Measurements from ENCODE around the gene COMMD4. TPM values are rescaled to one million over a fixed set of nuclear protein-coding genes. Genes with fewer than 3 reads are reported as not detected.
A peak's percentile ranks its signal among the peaks of the same experiment; 100 is the strongest.
"Not testable (repeated sequence)": the region's sequence is repeated elsewhere in the genome, so short reads cannot be mapped to it uniquely, and the experiment has no call there.

The COMMD4 gene
- total RNA-seq, result 61.7 and 74.7 TPM in 2 replicates

DNA sequence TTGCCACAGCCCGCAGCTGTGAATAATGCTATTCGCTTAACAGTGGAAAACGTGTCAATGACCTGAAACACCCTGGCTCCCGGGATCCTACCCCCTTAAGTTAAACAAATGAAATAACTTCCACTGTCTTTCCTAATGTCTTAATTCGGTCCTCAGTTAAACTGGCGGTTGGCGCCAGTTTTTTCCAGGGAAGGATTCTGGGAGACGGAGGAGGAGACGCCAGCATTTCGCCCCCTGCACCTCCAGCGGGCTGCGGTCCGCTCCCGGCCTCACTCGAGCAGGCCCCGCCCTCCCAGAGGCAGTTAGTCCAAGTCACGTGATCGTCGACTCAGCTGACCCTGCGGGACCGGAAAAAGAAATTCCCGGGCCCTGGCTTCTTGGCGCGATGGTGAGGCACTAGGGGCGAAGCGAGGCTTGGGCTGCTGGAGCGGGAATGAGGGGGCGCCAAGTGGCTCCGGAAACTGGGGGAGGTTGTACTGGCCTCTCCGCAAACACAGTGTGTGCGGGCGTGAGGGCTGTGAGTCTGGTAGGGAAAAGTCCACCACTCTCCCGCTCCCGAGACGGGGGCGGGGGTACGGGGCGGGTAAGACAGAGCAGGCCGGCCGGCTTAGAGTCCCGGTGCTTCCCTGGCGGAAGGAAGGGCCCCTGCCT is at the start of gene COMMD4:
TSS of gene COMMD4 (plus strand) at position 359 of the 651 bp plus-strand sequence. CDS start at position 386, 27 bp downstream.
- TF ChIP-seq, protein P1, sequence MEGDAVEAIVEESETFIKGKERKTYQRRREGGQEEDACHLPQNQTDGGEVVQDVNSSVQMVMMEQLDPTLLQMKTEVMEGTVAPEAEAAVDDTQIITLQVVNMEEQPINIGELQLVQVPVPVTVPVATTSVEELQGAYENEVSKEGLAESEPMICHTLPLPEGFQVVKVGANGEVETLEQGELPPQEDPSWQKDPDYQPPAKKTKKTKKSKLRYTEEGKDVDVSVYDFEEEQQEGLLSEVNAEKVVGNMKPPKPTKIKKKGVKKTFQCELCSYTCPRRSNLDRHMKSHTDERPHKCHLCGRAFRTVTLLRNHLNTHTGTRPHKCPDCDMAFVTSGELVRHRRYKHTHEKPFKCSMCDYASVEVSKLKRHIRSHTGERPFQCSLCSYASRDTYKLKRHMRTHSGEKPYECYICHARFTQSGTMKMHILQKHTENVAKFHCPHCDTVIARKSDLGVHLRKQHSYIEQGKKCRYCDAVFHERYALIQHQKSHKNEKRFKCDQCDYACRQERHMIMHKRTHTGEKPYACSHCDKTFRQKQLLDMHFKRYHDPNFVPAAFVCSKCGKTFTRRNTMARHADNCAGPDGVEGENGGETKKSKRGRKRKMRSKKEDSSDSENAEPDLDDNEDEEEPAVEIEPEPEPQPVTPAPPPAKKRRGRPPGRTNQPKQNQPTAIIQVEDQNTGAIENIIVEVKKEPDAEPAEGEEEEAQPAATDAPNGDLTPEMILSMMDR (IDR thresholded peaks at IDR 0.05; ENCODE audit: insufficient read depth, low read depth, low read length), result no peak
- peak within 1 kb of the TSS; percentile 90 for H3K4me3 ChIP-seq (ENCODE audit: low read depth, low read length)
- peak; percentile 96 for DNase-seq (ENCODE audit: low read depth)

DNA sequence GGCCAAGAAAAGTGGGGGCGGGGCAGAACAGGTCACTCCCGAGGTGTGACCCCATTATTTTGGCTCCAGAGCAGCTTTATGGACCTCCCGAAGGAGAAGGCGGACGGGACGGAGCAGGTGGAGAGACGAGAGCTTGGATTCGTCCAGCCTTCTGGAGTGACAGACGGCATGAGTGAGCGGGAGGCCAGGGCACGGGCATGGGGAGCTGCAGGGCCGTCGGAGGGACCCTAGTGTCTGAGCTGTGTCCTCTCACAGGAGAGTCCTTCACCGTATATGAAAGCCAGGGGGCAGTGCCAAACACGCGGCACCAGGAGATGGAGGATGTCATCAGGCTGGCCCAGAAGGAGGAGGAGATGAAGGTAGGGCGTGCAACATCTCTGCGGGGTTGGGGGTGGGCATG is 42.2 kb upstream of the COMMD4 start:
- not testable (repeated sequence) for H3K4me3 ChIP-seq (ENCODE audit: low read depth, low read length); DNase-seq (ENCODE audit: low read depth)

DNA sequence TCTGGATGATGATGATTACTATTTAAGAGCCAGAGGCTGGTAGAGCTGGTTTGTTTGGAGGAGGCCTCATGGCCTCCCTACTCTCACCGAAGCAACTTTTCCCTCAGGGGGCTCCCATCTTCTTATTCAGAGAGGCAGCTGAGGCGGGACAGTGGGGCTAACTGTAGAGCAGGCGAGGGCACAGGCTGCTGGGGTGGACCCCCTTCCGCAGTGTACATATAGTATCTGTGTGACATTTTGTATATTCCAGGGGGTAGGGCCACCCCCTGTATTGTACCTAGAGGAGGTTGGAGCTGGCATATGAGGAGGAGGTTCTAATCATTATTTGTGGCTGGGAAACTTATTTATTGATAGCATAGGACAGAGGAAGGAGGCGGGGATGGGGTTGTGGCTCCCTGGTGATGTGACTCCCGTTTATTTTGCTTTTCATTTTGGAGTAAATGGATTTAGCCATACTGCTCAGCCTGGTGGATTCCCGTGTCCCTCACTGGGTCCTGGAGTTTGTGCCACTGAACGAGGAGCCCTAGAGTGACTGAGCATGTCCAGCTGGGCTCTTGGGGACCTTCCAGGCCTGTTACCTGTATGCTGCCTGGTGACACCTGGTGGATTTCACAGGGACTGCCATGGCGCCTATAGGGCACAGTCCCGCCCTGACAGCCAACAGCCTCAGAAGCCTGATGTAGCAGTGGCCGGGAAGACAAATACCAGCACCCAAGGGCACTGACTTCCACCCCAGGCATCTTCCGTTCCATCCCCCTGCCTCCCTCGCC is 37.1 kb upstream of the COMMD4 start:
- DNase-seq (ENCODE audit: low read depth); H3K4me3 ChIP-seq (ENCODE audit: low read depth, low read length): not testable (repeated sequence)

DNA sequence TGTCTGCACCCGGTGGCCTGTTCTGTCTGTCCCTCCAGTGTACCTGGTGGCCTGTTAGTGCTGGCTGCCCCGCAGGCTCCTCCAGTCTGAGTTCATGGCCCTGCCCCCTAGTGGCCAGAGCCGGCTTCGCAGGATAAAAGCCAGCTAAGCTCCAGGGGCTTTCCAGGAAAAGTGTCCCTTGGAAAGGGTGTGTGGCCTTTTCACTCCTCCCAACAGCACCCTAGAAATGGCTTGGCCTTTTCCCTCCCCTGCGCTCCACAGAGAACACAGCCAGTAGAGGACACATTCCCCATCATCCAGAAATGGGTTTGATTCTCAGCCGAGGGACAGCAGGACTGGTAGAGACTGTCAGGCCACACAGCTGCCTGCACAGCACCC is 36.6 kb upstream of the COMMD4 start:
- not testable (repeated sequence) for DNase-seq (ENCODE audit: low read depth)
- TF ChIP-seq, protein P1 (IDR thresholded peaks at IDR 0.05; ENCODE audit: insufficient read depth, low read depth, low read length), result peak; percentile 39

DNA sequence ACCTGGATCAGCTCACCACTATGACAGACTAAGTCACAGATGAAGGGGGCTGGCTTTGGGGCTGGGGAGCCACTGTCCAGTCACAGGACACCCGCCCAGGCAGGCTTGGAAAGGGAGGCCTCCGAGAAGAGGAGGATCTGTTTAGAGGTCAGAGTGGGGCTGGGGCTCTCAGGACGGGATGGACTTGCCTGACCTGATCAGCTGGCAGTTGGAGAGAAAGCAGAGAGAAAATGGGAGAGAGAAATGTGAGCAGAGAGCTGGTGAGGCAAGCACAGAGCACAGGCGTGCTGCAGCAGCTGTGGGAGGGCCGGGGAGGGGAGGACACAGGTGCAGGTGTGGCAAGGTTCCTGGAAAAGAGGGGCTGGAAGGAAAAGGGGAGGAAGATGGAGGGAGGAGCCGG is 35.8 kb upstream of the COMMD4 start:
- not testable (repeated sequence) for DNase-seq (ENCODE audit: low read depth)

More for the DNA sequence above, 36.6 kb upstream of the COMMD4 start:
- not testable (repeated sequence) for H3K4me3 ChIP-seq (ENCODE audit: low read depth, low read length)

DNA sequence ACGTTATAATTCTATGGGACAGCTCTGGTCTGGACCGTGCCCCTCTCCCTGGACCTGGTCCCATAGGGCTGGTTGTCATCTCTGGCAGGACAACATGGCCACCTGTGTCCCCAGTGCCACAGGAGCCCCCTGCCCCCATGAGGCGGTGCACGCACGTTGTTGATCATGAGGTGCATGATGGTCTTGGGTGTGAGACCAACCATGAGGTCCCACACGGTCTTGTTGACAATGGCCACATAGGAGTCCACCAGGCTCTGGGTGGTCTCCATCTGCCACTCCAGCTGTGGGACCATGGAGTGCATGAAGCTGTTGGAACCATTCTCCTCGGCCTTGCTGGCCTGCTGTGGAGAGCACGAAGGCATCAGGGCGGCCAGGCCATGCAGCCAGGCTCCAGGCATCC is 33.5 kb upstream of the COMMD4 start:
- H3K4me3 ChIP-seq (ENCODE audit: low read depth, low read length), result no peak overlapping the region
- DNase-seq (ENCODE audit: low read depth), result no peak
- TF ChIP-seq, protein P1 (IDR thresholded peaks at IDR 0.05; ENCODE audit: insufficient read depth, low read depth, low read length), result no peak

More for the DNA sequence above, 35.8 kb upstream of the COMMD4 start:
- not testable (repeated sequence) for H3K4me3 ChIP-seq (ENCODE audit: low read depth, low read length)

DNA sequence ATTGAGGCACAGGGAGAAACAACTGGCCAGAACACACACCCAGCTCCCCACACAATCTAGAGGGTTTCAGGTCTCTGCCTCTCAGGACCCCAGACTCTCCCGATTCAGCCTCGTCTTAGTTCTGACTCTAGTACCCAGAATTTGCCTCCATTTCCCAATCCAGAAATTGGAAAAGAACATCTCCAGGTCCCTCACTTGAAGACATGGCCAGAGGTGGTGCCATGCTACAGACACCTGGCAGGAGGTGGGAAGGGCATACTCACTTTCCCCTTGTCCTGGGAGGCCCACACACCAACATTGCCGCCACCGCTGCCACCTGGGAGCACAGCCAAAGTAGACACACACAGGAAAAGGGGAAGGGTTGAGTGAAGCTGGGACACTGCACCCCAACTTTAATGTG is 33.1 kb upstream of the COMMD4 start:
- DNase-seq (ENCODE audit: low read depth); H3K4me3 ChIP-seq (ENCODE audit: low read depth, low read length): not testable (repeated sequence)

DNA sequence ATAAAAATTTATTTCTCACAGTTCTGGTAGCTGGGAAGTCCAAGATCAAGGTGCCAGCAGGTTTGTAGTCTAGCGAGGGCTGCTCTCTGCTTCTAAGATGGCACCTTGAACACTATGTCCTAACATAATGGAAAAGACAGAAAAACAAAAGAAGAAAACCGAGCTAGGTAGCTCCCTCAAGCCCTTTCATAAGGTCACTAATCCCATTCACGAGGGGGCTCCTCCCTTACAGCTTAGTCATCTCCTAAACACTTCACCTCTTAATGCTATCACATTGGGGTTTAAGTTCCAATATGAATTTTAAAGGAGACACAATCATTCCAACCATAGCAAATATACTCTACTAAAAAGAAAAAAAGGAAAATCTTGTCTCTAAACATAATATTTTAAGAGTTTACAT is 29.7 kb upstream of the COMMD4 start:
- no peak for DNase-seq (ENCODE audit: low read depth)

More for the DNA sequence above, 29.7 kb upstream of the COMMD4 start:
- TF ChIP-seq, protein P1 (IDR thresholded peaks at IDR 0.05; ENCODE audit: insufficient read depth, low read depth, low read length), result no peak
- no peak overlapping the region for H3K4me3 ChIP-seq (ENCODE audit: low read depth, low read length)

Data from fibroblast of villous mesenchyme (primary cell).